ENCODE results near the gene MFAP4.

DNA sequence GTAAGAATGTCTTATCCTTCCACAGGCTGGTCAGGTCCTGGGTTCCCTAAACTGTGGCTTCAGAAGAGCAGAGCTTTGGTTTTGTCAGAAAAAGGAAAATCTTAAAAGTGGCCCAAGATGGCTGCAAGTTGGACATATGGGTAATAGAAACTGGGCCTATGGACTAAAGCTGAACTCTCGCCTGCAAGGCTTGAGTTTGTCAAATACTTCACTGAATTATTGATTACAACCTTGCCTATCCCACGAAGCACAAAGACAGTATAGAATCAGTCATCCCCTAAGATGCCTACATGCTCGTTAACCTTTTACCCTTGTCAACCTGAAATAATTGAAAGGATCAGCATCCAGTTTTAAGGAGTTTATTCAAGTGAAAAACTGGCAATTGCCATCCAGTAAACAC, 44.7 kb upstream of the MFAP4 start:
- TF ChIP-seq POLR2A (IDR thresholded peaks at IDR 0.05) (no peak), CTCF (IDR thresholded peaks at IDR 0.05) (no peak), POLR2AphosphoS5 (IDR thresholded peaks at IDR 0.05; ENCODE audit: insufficient read depth in 1 of 2, low read depth in 1 of 2) (no peak)

Data from vagina (tissue), 2 donors.